ENCODE results near the gene SLC9A3.

SLC9A3 gene

DNA sequence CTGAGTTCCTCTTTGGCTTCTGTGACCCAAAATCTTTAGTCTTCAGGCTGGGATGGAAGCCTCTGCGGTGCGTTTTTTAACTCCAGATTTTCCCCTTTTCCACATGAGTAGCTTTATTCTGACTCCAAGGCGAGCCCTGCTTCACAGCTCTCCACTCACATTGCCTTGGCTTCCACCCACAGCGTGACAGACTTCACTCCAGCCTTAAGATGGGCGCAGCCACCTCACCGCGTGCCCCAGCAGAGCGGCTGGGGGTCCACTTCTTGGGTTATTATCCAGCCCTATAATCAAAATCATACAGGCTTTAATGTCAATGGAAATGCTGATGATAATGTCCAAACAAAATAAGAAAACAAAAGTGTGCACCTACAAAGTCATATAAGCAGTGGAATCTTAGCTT lies 80.0 kb downstream of the SLC9A3 start:
- no peak for TF ChIP-seq CTCF (IDR thresholded peaks at IDR 0.05; ENCODE audit: insufficient read depth, low read depth, low read length, missing control alignments)
- peak overlapping the region; percentile 92 for H3K4me3 ChIP-seq (ENCODE audit: low read depth, low read length)
- no peak for DNase-seq (ENCODE audit: low read depth)

DNA sequence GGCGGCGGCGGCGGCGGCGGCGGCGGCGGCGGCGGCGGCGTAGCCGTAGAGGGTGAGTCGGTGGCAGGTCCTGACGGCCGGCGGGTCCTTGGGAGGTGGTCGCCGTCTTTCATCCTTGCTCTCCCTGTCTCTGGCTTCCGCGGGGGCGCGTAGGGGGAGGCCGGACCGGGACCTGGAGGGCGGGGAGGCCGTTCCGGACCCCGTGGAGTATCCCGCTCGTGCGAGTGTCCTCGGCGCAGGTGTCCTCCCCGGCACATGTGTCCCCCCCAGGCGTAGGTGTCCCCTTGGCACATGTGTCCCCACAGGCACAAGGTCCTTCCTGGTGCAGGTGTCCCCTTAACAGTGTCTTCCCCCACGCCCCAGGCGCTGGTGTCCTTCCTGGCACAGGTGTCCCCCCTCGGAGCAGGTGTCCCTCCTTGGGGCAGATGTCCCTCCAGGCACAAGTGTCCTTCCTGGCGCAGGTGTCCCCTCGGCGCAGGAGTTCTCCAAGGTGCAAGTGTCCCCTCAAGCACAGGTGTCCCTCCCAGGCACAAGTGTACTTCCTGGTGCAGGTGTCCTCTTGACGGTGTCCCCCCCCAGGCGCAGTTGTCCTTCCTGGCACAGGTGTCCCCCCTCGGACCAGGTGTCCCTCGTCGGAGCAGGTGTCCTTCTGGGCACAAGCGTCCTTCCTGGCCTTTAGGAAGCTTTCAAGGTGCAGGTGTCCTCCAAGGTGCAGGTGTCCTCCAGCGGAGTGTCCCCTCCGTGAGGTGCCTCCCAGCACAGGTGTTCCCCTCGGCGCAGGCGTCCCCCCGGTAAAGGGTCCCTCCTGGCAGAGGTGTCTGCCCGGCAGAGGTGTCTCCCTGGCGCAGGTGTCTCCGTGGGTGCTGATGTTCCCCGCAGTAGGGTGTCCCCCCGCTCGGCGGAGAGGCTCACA lies 80.8 kb downstream of the SLC9A3 start:
- DNase-seq (ENCODE audit: low read depth): peak; percentile 44

GRCh38 chr5:442335-443238 lies 81.7 kb downstream of the SLC9A3 start, which contains the start of gene EXOC3:
Gene EXOC3 (plus strand): TSS chr5:443176. CDS start chr5:446206, 3,030 bp downstream.
- peak; percentile 86 for DNase-seq (ENCODE audit: low read depth)
- peak within 1 kb of the TSS; percentile 92 for H3K4me3 ChIP-seq (ENCODE audit: low read depth, low read length)
- TF ChIP-seq CTCF (IDR thresholded peaks at IDR 0.05; ENCODE audit: insufficient read depth, low read depth, low read length, missing control alignments): no peak

More for the DNA sequence above, 80.8 kb downstream of the SLC9A3 start:
- peak overlapping the region; percentile 92 for H3K4me3 ChIP-seq (ENCODE audit: low read depth, low read length)
- TF ChIP-seq CTCF (IDR thresholded peaks at IDR 0.05; ENCODE audit: insufficient read depth, low read depth, low read length, missing control alignments): no peak

DNA sequence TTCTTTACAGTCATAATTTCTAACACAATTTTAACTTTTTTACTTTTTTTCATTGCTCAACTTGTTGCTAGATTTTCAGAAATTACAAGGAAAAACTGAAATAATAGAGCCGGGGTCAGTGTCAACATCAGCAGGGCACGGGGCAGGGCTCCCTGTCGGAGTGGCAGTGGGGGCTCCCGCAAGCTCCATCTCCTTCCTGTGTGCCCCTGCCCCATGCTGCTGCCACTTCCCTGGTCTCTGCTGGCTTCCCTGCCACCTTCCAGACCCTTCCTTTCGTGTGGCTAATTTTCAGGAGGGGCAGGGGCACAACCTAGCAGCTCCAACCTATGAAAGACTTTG lies 82.3 kb downstream of the SLC9A3 start:
- DNase-seq (ENCODE audit: low read depth): no peak
- peak overlapping the region; percentile 87 for H3K4me3 ChIP-seq (ENCODE audit: low read depth, low read length)
- TF ChIP-seq CTCF (IDR thresholded peaks at IDR 0.05; ENCODE audit: insufficient read depth, low read depth, low read length, missing control alignments): no peak

- H3K4me3 ChIP-seq (ENCODE audit: low read depth, low read length): no peak overlapping the region
- no peak for DNase-seq (ENCODE audit: low read depth)
Observed at GRCh38 chr5:440401-441201, 83.6 kb downstream of the SLC9A3 start.

More at GRCh38 chr5:440401-441201, 83.6 kb downstream of the SLC9A3 start:
- no peak for TF ChIP-seq CTCF (IDR thresholded peaks at IDR 0.05; ENCODE audit: insufficient read depth, low read depth, low read length, missing control alignments)

All from GM12865 (cell line).